Middle frontal gyrus (tissue), 1 donor: ENCODE results near the gene AXIN2.
"Not testable (repeated sequence)": the region's sequence is repeated elsewhere in the genome, so short reads cannot be mapped to it uniquely, and the experiment has no call there.

Experiments
- DNase-seq: peaks from one replicate; pipeline ENCODE4 v3.0.0-alpha.2; 2015; ENCODE audit warnings: low spot score; ENCODE audit errors: extremely low spot score

The AXIN2 gene

GRCh38 chr17:65523411-65523810 is 38.0 kb downstream of the AXIN2 start:
- no peak for DNase-seq

- DNase-seq: no peak
Observed at GRCh38 chr17:65522751-65523404, 38.6 kb downstream of the AXIN2 start.

GRCh38 chr17:65519462-65519861 is 42.0 kb downstream of the AXIN2 start:
- DNase-seq: no peak

GRCh38 chr17:65518256-65518655 is 43.2 kb downstream of the AXIN2 start:
- DNase-seq: no peak

- no peak for DNase-seq
Observed at GRCh38 chr17:65515959-65516948, 45.2 kb downstream of the AXIN2 start.

GRCh38 chr17:65515512-65515911 is 45.9 kb downstream of the AXIN2 start:
- DNase-seq: no peak

GRCh38 chr17:65514541-65514940 is 46.9 kb downstream of the AXIN2 start:
- DNase-seq: no peak

- no peak for DNase-seq
Observed at GRCh38 chr17:65514082-65514481, 47.4 kb downstream of the AXIN2 start.

GRCh38 chr17:65511316-65511715 is 50.1 kb downstream of the AXIN2 start:
- DNase-seq: no peak

GRCh38 chr17:65509032-65509431 is 52.4 kb downstream of the AXIN2 start:
- no peak for DNase-seq

GRCh38 chr17:65504673-65505072 is 56.8 kb downstream of the AXIN2 start:
- DNase-seq: not testable (repeated sequence)

- DNase-seq: no peak
Observed at GRCh38 chr17:65504141-65504540, 57.3 kb downstream of the AXIN2 start.

GRCh38 chr17:65503557-65503956 is 57.9 kb downstream of the AXIN2 start:
- no peak for DNase-seq

- no peak for DNase-seq
Observed at GRCh38 chr17:65498816-65499215, 62.6 kb downstream of the AXIN2 start.

- no peak for DNase-seq
Observed at GRCh38 chr17:65496801-65497200, 64.6 kb downstream of the AXIN2 start.

- no peak for DNase-seq
Observed at GRCh38 chr17:65495122-65496055, 66.1 kb downstream of the AXIN2 start.

- DNase-seq: no peak
Observed at GRCh38 chr17:65489413-65490155, 71.9 kb downstream of the AXIN2 start.

- DNase-seq: no peak
Observed at GRCh38 chr17:65488665-65489064, 72.8 kb downstream of the AXIN2 start.

- no peak for DNase-seq
Observed at GRCh38 chr17:65487990-65488389, 73.5 kb downstream of the AXIN2 start.

GRCh38 chr17:65487161-65487560 is 74.3 kb downstream of the AXIN2 start:
- DNase-seq: no peak
